ENCODE results near the gene CCDC134. TPM values are rescaled to one million over a fixed set of nuclear protein-coding genes. Genes with fewer than 3 reads are reported as not detected.

The CCDC134 gene
- total RNA-seq, 1 experiment from 2014 or later: 16.7 TPM

- DNase-seq (ENCODE audit: low read depth, low spot score): no peak
- peaks cover 3% of the 10 kb centered on the region for H3K36me3 ChIP-seq (ENCODE audit: control insufficient read depth, insufficient read depth, low read length)
- ChIA-PET POLR2A (no interaction called here), CTCF (no interaction called here)
- intact Hi-C loops (cut with micrococcal nuclease; ENCODE audit: unreplicated experiment) (no loop called here), in situ Hi-C loops (cut with HindIII; ENCODE audit: low pct_unique_long_range_greater_than_20kb, low sequenced_read_pairs) (no loop called here)
- H3K4me3 ChIP-seq (ENCODE audit: low read depth in 2 of 2, low read length in 2 of 2): no peak overlapping the region
- no peaks in the 10 kb centered on the region for H3K27me3 ChIP-seq (ENCODE audit: control insufficient read depth, insufficient read depth, low read length)
- H3K9me3 ChIP-seq (ENCODE audit: control insufficient read depth, insufficient read depth, low read depth, low read length): no peaks in the 10 kb centered on the region
- no peaks in the 10 kb centered on the region for H3K4me1 ChIP-seq (ENCODE audit: control insufficient read depth, insufficient read depth, low read length)
- H3K27ac ChIP-seq (ENCODE audit: low read length): no peak overlapping the region
- no peak for TF ChIP-seq REST (IDR thresholded peaks at IDR 0.05; ENCODE audit: insufficient read depth in 1 of 2, low read depth in 2 of 2, low read length in 1 of 2)
- no peak for TF ChIP-seq POLR2AphosphoS5 (IDR thresholded peaks at IDR 0.05; ENCODE audit: low read depth, low read length)
- no peak for TF ChIP-seq CTCF (IDR thresholded peaks at IDR 0.05)
- TF ChIP-seq SIN3A (IDR thresholded peaks at IDR 0.05; ENCODE audit: borderline replicate concordance, insufficient read depth, low read depth, low read length): no peak
- TF ChIP-seq TCF7L2 (IDR thresholded peaks at IDR 0.05; ENCODE audit: low read depth, low read length): no peak
- no peak for ATAC-seq
- BruUV-seq (replicated peaks): no TSS peak
Measured at GRCh38 chr22:41873391-41873790, 72.9 kb downstream of the CCDC134 start.

- BruUV-seq (replicated peaks): no TSS peak
- DNase-seq (ENCODE audit: low read depth, low spot score) (no peak), ATAC-seq (no peak)
- Histone ChIP-seq H3K4me3 (ENCODE audit: low read depth in 2 of 2, low read length in 2 of 2) (no peak overlapping the region), H3K9me3 (ENCODE audit: control insufficient read depth, insufficient read depth, low read depth, low read length) (no peaks in the 10 kb centered on the region), H3K4me1 (ENCODE audit: control insufficient read depth, insufficient read depth, low read length) (no peaks in the 10 kb centered on the region), H3K27me3 (ENCODE audit: control insufficient read depth, insufficient read depth, low read length) (no peaks in the 10 kb centered on the region), H3K36me3 (ENCODE audit: control insufficient read depth, insufficient read depth, low read length) (peaks cover 3% of the 10 kb centered on the region), H3K27ac (ENCODE audit: low read length) (no peak overlapping the region)
- CTCF ChIA-PET: no interaction called here
- no peak for TF ChIP-seq CTCF (IDR thresholded peaks at IDR 0.05)
- no peak for TF ChIP-seq SIN3A (IDR thresholded peaks at IDR 0.05; ENCODE audit: borderline replicate concordance, insufficient read depth, low read depth, low read length)
- TF ChIP-seq REST (IDR thresholded peaks at IDR 0.05; ENCODE audit: insufficient read depth in 1 of 2, low read depth in 2 of 2, low read length in 1 of 2): no peak
- TF ChIP-seq POLR2AphosphoS5 (IDR thresholded peaks at IDR 0.05; ENCODE audit: low read depth, low read length): no peak
- no peak for TF ChIP-seq TCF7L2 (IDR thresholded peaks at IDR 0.05; ENCODE audit: low read depth, low read length)
- POLR2A ChIA-PET: no interaction called here
- intact Hi-C loops (cut with micrococcal nuclease; ENCODE audit: unreplicated experiment) (no loop called here), in situ Hi-C loops (cut with HindIII; ENCODE audit: low pct_unique_long_range_greater_than_20kb, low sequenced_read_pairs) (no loop called here)
Measured at GRCh38 chr22:41874090-41874489, 73.6 kb downstream of the CCDC134 start.
